Gastrocnemius medialis (tissue), 4 donors: ENCODE results near the gene PKP4. TPM values are rescaled to one million over a fixed set of nuclear protein-coding genes. Genes with fewer than 3 reads are reported as not detected.

ENCODE experiments used
- ATAC-seq, 2 donors: fragments of 150-250 bp; one replicate each; pipeline ENCODE4 v1.9.1; 2016
- DNase-seq, 2 donors: peaks; one replicate each; pipeline ENCODE4 v3.0.0-alpha.2; 2019
- H3K27ac ChIP-seq, 4 donors: fragments of 200-600 bp; sonication (generic); 1 replicate in 1 of 4; 2 replicates in 3 of 4; pipeline ENCODE4 v1.5.1; 2016 to 2018; ENCODE audit warnings: mild to moderate bottlenecking in 2 of 4, moderate library complexity in 1 of 4
- H3K27me3 ChIP-seq, 3 donors: fragments of 200-600 bp; sonication (generic) in 2 of 3; 1 replicate in 1 of 3; 2 replicates in 2 of 3; pipeline versions ENCODE4 v1.5.1 to v1.6.0; 2016 to 2019; ENCODE audit warnings: mild to moderate bottlenecking in 1 of 3, moderate library complexity in 1 of 3
- H3K36me3 ChIP-seq, 2 donors: fragments of 200-600 bp; sonication (generic) in 1 of 2; one replicate each; pipeline ENCODE4 v1.5.1; 2017 to 2018
- H3K4me1 ChIP-seq, 2 donors: fragments of 200-600 bp; sonication (generic) in 1 of 2; one replicate each; pipeline ENCODE4 v1.5.1; 2016 to 2017; ENCODE audit warnings: mild to moderate bottlenecking in 2 of 2
- H3K4me3 ChIP-seq, 4 donors: fragments of 200-600 bp; sonication (generic) in 3 of 4; 1 replicate in 1 of 4; 2 replicates in 3 of 4; pipeline ENCODE4 v1.5.1; 2016 to 2019; ENCODE audit warnings: mild to moderate bottlenecking in 2 of 4
- H3K9me3 ChIP-seq, 3 donors: fragments of 200-600 bp; sonication (generic) in 2 of 3; 1 replicate in 1 of 3; 2 replicates in 2 of 3; pipeline ENCODE4 v1.5.1; 2016 to 2019
- CTCF ChIP-seq, 5 experiments: fragments of 450-650 bp in 3 of 5; fragments of 200-600 bp in 2 of 5; sonication (generic) in 2 of 5; IDR thresholded peaks in 4 of 5; conservative IDR thresholded peaks in 1 of 5; 1 replicate in 4 of 5; 2 replicates in 1 of 5; pipeline ENCODE4 v1.5.1; 2016 to 2019; ENCODE audit warnings: antibody characterized with exemption in 5 of 5, mild to moderate bottlenecking in 3 of 5, moderate library complexity in 3 of 5
- POLR2A ChIP-seq, 2 donors: fragments of 450-650 bp; IDR thresholded peaks; one replicate each; pipeline ENCODE4 v1.6.1; 2017; ENCODE audit warnings: antibody characterized with exemption in 2 of 2, mild to moderate bottlenecking in 2 of 2, moderate library complexity in 2 of 2
- in situ Hi-C, 4 donors: fragments of 200-750 bp; cut with MboI; loops; one replicate each; pipeline versions ENCODE4 v1.15.0 to v1.8.0; 2017; ENCODE audit warnings: low sequenced_read_pairs in 4 of 4
- intact Hi-C: fragments of 100-400 bp; cut with DNase I; formaldehyde crosslinking; loops from one replicate; pipeline ENCODE4 v1.15.1; 2023; ENCODE audit warnings: low total_unique reads
- total RNA-seq, 4 donors: library from RNA; depleted of rRNA; stranded (reverse); fragments of >200 nt; gene quantifications; one replicate each; pipeline versions ENCODE4 v1.1.0 to v1.2.3, GENCODE V29; 2016

Gene PKP4
- total RNA-seq, 4 donors from 2014 or later, result 15.3 to 36.0 (median 25.6) TPM

DNA sequence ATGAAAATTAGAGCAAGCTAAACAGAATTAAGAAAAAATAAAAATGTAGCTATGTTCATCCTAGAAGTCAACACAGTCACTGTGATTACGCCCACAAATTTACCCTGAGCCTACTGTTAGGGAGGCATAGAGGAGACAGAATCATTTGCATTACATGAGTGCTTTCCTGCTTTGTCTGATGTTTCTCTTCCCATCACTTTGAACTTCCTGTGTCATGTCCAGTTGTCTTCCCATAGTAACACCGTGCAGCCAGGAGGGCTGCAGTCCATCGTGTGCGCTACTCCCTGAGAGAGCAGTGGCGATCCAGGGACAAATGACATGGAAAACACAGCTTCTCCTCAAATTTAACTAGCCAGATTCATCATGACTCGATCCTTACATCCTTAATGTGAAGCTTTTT is 188.5 kb downstream of the PKP4 start:
- no peak overlapping the region for H3K27ac ChIP-seq
- intact Hi-C loops, result no loop called here
- H3K9me3 ChIP-seq, result no peaks in the 10 kb centered on the region
- peaks cover 0 to 7% of the 10 kb centered on the region in 2 donors for H3K36me3 ChIP-seq
- no peaks in the 10 kb centered on the region for H3K4me1 ChIP-seq
- DNase-seq, result no peak
- in situ Hi-C loops, result no loop called here
- TF ChIP-seq CTCF (IDR thresholded peaks at IDR 0.05 in 4 of 5, conservative IDR thresholded peaks at IDR 0.05 in 1 of 5) (no peak), POLR2A (IDR thresholded peaks at IDR 0.05) (no peak)
- no peak for ATAC-seq
- no peaks in the 10 kb centered on the region for H3K27me3 ChIP-seq
- H3K4me3 ChIP-seq, result no peak overlapping the region

- intact Hi-C loops, result no loop called here
- no peak for ATAC-seq
- no peak overlapping the region for H3K4me3 ChIP-seq
These were observed 190.9 kb downstream of the PKP4 start for GRCh38 chr2:158647436-158648231.

DNA sequence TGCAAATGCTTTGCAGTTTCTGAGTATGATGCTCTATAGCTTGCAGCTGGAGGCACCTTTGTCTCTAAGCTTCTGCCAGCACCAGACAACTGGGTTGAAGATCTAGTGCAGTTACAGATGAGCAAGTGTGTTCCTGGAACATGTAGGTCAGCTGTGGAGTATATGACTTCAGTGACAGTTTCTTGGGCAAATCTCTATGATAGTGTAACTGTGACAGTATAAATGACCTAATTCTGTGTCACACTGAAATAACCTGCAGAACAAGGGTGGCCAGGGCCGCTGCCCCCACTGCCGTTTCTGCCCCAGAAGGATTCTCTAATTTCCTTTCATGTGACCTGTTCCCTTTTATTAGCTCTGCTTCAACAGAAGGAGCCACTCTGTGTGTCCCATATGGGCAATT is 193.1 kb downstream of the PKP4 start:
- ATAC-seq (no peak), DNase-seq (no peak)
- H3K4me1 ChIP-seq, result no peaks in the 10 kb centered on the region
- no peak for TF ChIP-seq POLR2A (IDR thresholded peaks at IDR 0.05)
- no peak for TF ChIP-seq CTCF (IDR thresholded peaks at IDR 0.05 in 4 of 5, conservative IDR thresholded peaks at IDR 0.05 in 1 of 5)
- no peak overlapping the region for H3K27ac ChIP-seq
- intact Hi-C loops, result no loop called here
- H3K9me3 ChIP-seq, result no peaks in the 10 kb centered on the region
- H3K4me3 ChIP-seq, result no peak overlapping the region
- in situ Hi-C loops, result no loop called here
- H3K27me3 ChIP-seq, result no peaks in the 10 kb centered on the region
- no peaks in the 10 kb centered on the region for H3K36me3 ChIP-seq

More at GRCh38 chr2:158647436-158648231, 190.9 kb downstream of the PKP4 start:
- Histone ChIP-seq H3K27me3 (no peaks in the 10 kb centered on the region), H3K27ac (no peak overlapping the region), H3K9me3 (no peaks in the 10 kb centered on the region), H3K36me3 (peaks cover 0 to 2% of the 10 kb centered on the region in 2 donors), H3K4me1 (no peaks in the 10 kb centered on the region)
- DNase-seq, result no peak
- in situ Hi-C loops, result no loop called here
- TF ChIP-seq CTCF (IDR thresholded peaks at IDR 0.05 in 4 of 5, conservative IDR thresholded peaks at IDR 0.05 in 1 of 5) (no peak), POLR2A (IDR thresholded peaks at IDR 0.05) (no peak)

- in situ Hi-C loops, result no loop called here
- TF ChIP-seq CTCF (IDR thresholded peaks at IDR 0.05 in 4 of 5, conservative IDR thresholded peaks at IDR 0.05 in 1 of 5) (no peak), POLR2A (IDR thresholded peaks at IDR 0.05) (no peak)
- Histone ChIP-seq H3K4me3 (no peak overlapping the region), H3K27me3 (no peaks in the 10 kb centered on the region), H3K9me3 (no peaks in the 10 kb centered on the region), H3K36me3 (no peaks in the 10 kb centered on the region), H3K4me1 (no peaks in the 10 kb centered on the region), H3K27ac (no peak overlapping the region)
- ATAC-seq (no peak), DNase-seq (no peak)
- intact Hi-C loops, result no loop called here
These were observed 194.1 kb downstream of the PKP4 start for GRCh38 chr2:158650646-158651357.
